Measurements from ENCODE around the gene TSBP1. TPM values are rescaled to one million over a fixed set of nuclear protein-coding genes. Genes with fewer than 3 reads are reported as not detected.

TSBP1 gene, protein sequence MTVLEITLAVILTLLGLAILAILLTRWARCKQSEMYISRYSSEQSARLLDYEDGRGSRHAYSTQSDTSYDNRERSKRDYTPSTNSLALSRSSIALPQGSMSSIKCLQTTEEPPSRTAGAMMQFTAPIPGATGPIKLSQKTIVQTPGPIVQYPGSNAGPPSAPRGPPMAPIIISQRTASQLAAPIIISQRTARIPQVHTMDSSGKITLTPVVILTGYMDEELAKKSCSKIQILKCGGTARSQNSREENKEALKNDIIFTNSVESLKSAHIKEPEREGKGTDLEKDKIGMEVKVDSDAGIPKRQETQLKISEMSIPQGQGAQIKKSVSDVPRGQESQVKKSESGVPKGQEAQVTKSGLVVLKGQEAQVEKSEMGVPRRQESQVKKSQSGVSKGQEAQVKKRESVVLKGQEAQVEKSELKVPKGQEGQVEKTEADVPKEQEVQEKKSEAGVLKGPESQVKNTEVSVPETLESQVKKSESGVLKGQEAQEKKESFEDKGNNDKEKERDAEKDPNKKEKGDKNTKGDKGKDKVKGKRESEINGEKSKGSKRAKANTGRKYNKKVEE
- not detected in 2 replicates for total RNA-seq

DNA sequence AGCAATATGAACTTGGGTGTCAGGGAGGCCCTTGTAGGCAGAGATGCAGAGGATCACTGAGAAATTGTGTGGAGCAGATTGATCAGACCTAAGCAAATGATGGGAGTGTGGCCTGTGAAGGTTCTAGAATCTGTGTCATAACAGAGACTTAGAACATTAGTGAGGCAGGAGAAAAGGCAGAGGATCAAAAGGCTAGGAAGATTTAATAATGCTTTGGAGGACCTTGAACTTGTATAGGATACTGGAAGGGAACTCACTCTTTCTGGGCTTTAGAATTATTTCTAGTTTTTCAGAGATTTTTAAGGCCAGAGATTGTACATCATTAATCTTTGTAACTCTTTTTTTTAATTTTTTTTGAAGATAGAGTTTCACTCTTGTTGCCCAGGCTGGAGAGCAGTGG lies at the start of gene TSBP1:
Gene TSBP1 (minus strand): TSS at position 101 of the 400 bp plus-strand sequence. CDS start 197 bp downstream, outside the sequence.
- Mint-ChIP-seq H3K27ac (no peak within 1 kb of the TSS), H3K9me3 (no peaks in the 10 kb centered on the region), H3K36me3 (ENCODE audit: low read depth) (no peaks in the 10 kb centered on the region), H3K4me1 (ENCODE audit: low read depth) (peaks cover 6% of the 10 kb centered on the region), H3K4me3 (no peak within 1 kb of the TSS), H3K27me3 (ENCODE audit: insufficient read depth) (peaks cover 39% of the 10 kb centered on the region)
- intact Hi-C loops (cut with micrococcal nuclease), result loop anchor here (10.0 kb wide), 1 partner anchor 117 kb away; no protein-coding TSS in a partner anchor
- DNase-seq (ENCODE audit: low spot score), result no peak

- peaks cover 12% of the 10 kb centered on the region for H3K4me1 Mint-ChIP-seq (ENCODE audit: low read depth)
- no peaks in the 10 kb centered on the region for H3K36me3 Mint-ChIP-seq (ENCODE audit: low read depth)
- no peaks in the 10 kb centered on the region for H3K9me3 Mint-ChIP-seq
- no peak overlapping the region for H3K4me3 Mint-ChIP-seq
- no peak for DNase-seq (ENCODE audit: low spot score)
- no peak overlapping the region for H3K27ac Mint-ChIP-seq
- intact Hi-C loops (cut with micrococcal nuclease), result no loop called here
- H3K27me3 Mint-ChIP-seq (ENCODE audit: insufficient read depth), result peaks cover 53% of the 10 kb centered on the region
Measured at GRCh38 chr6:32416036-32416435, 44.3 kb upstream of the TSBP1 start.

DNA sequence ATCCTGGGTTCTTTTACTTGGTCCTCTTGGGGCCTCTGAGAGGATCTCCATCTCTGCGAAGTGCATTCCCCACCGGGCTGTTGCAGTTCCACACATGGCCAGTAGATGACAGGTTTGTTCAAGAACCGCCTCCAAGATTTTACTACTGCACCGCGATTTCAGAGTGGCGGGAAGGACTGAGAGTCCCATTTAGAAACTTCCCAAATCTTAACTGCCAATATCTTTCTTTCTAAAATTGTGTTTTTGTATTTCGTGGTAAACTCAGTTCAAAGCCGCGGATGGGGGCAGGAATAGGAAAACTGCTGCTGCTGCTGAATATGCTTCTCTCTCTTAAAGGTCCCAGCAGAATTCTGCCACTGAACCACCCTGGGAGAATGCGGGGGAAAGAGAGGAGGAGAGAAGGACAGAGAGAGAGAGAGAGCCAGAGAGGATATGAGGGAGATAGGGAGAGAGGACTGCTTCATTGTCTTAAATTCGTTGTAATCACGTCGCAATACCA lies 43.9 kb upstream of the TSBP1 start:
- Mint-ChIP-seq H3K27ac (no peak overlapping the region), H3K4me1 (ENCODE audit: low read depth) (peaks cover 12% of the 10 kb centered on the region), H3K4me3 (no peak overlapping the region), H3K27me3 (ENCODE audit: insufficient read depth) (peaks cover 51% of the 10 kb centered on the region), H3K36me3 (ENCODE audit: low read depth) (no peaks in the 10 kb centered on the region), H3K9me3 (no peaks in the 10 kb centered on the region)
- peak; percentile 56 for DNase-seq (ENCODE audit: low spot score)
- intact Hi-C loops (cut with micrococcal nuclease), result loop anchor here (1.0 to 2.0 kb wide), 2 partner anchors 277 to 382 kb away; no protein-coding TSS in a partner anchor

GRCh38 chr6:32413427-32414047 lies 41.8 kb upstream of the TSBP1 start:
- Mint-ChIP-seq H3K36me3 (ENCODE audit: low read depth) (no peaks in the 10 kb centered on the region), H3K27me3 (ENCODE audit: insufficient read depth) (peaks cover 46% of the 10 kb centered on the region), H3K27ac (no peak overlapping the region), H3K4me3 (no peak overlapping the region), H3K4me1 (ENCODE audit: low read depth) (peaks cover 12% of the 10 kb centered on the region), H3K9me3 (no peaks in the 10 kb centered on the region)
- DNase-seq (ENCODE audit: low spot score), result peak; percentile 67
- intact Hi-C loops (cut with micrococcal nuclease), result loop anchor here (1.0 to 2.0 kb wide), 5 partner anchors 169 to 455 kb away; no protein-coding TSS in a partner anchor

DNA sequence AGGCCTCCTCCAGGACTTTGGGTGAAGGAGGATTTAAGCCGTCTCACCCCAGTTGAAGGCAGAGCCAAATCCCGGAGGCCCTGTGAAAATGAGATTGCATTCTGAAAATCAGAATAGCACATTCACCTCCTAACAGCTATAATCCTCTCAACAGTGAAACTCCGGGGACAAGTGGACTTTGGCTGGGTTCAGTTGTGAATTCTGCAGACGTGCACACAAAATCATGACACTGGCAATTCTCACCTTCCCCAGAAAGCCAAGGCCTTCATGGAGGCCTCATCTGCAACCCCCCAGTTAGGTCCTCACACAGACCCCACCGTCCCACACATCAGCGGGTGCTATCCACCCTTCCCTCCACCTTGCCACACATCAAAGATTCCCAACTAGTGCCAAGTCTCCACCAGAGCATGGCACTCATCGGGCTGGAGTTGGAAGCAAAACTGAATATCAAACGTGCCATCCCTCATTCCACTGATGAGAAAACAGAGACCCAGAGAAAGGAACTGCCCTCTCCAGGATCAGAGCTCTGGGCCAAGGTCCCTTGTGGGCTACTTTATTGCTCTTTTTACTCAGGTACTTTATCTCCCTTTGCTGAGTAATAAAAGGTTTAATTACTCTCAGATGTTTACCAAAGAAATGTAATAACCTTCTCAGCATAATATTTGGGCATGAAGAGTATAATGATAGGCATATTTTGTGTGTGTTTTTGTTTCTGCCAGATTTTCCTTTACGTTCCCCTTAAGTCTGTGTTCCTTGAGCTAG lies 40.0 kb upstream of the TSBP1 start:
- intact Hi-C loops (cut with micrococcal nuclease), result loop anchor here (2.0 kb wide), 1 partner anchor 167 kb away; no protein-coding TSS in a partner anchor
- no peaks in the 10 kb centered on the region for H3K36me3 Mint-ChIP-seq (ENCODE audit: low read depth)

DNA sequence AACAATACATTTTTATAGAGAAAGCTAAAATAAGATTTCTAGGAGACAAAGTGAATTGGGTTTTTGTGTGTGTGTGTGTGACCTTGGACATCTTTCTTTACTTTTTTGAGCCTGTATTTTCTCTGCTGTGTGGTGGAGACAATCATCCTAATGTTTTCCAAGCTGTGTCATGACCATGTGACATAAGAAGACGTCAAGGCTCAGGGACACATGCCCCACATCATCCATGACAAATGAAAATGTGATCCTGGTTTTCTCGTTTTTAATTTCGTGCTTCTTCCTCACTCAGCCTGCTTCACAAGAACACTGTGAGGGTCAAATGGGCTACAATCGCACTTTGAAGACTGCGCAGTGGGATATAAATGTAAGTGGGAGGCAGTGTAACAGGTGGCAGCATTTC lies 39.2 kb upstream of the TSBP1 start:
- Mint-ChIP-seq H3K27me3 (ENCODE audit: insufficient read depth) (peaks cover 42% of the 10 kb centered on the region), H3K9me3 (no peaks in the 10 kb centered on the region), H3K4me3 (no peak overlapping the region), H3K4me1 (ENCODE audit: low read depth) (peaks cover 12% of the 10 kb centered on the region), H3K27ac (no peak overlapping the region), H3K36me3 (ENCODE audit: low read depth) (no peaks in the 10 kb centered on the region)
- no peak for DNase-seq (ENCODE audit: low spot score)
- intact Hi-C loops (cut with micrococcal nuclease), result no loop called here

More for the DNA sequence above, 40.0 kb upstream of the TSBP1 start:
- DNase-seq (ENCODE audit: low spot score), result no peak
- Mint-ChIP-seq H3K27ac (no peak overlapping the region), H3K4me1 (ENCODE audit: low read depth) (peaks cover 12% of the 10 kb centered on the region), H3K27me3 (ENCODE audit: insufficient read depth) (peaks cover 48% of the 10 kb centered on the region), H3K4me3 (no peak overlapping the region), H3K9me3 (no peaks in the 10 kb centered on the region)

- Mint-ChIP-seq H3K36me3 (ENCODE audit: low read depth) (no peaks in the 10 kb centered on the region), H3K4me3 (no peak within 1 kb of the TSS), H3K9me3 (no peaks in the 10 kb centered on the region), H3K4me1 (ENCODE audit: low read depth) (no peaks in the 10 kb centered on the region), H3K27ac (no peak within 1 kb of the TSS), H3K27me3 (ENCODE audit: insufficient read depth) (peaks cover 23% of the 10 kb centered on the region)
- DNase-seq (ENCODE audit: low spot score), result no peak
- intact Hi-C loops (cut with micrococcal nuclease), result no loop called here
Measured at GRCh38 chr6:32406857-32407256, 35.2 kb upstream of the TSBP1 start, which contains the start of gene BTNL2. BTNL2 (minus strand) TSS chr6:32407181; CDS start chr6:32407123, 58 bp downstream.

GRCh38 chr6:32406197-32406596 lies 34.5 kb upstream of the TSBP1 start:
- H3K9me3 Mint-ChIP-seq, result no peaks in the 10 kb centered on the region
- H3K36me3 Mint-ChIP-seq (ENCODE audit: low read depth), result no peaks in the 10 kb centered on the region
- no peak overlapping the region for H3K27ac Mint-ChIP-seq
- intact Hi-C loops (cut with micrococcal nuclease), result no loop called here
- H3K4me3 Mint-ChIP-seq, result no peak overlapping the region
- no peaks in the 10 kb centered on the region for H3K4me1 Mint-ChIP-seq (ENCODE audit: low read depth)
- H3K27me3 Mint-ChIP-seq (ENCODE audit: insufficient read depth), result peaks cover 26% of the 10 kb centered on the region
- DNase-seq (ENCODE audit: low spot score), result no peak

- intact Hi-C loops (cut with micrococcal nuclease), result no loop called here
- no peaks in the 10 kb centered on the region for H3K4me1 Mint-ChIP-seq (ENCODE audit: low read depth)
Measured at GRCh38 chr6:32405656-32406055, 34.0 kb upstream of the TSBP1 start.

GRCh38 chr6:32402812-32403211 lies 31.1 kb upstream of the TSBP1 start:
- intact Hi-C loops (cut with micrococcal nuclease), result no loop called here
- no peak for DNase-seq (ENCODE audit: low spot score)
- peaks cover 20% of the 10 kb centered on the region for H3K27me3 Mint-ChIP-seq (ENCODE audit: insufficient read depth)
- H3K27ac Mint-ChIP-seq, result no peak overlapping the region
- H3K4me1 Mint-ChIP-seq (ENCODE audit: low read depth), result no peaks in the 10 kb centered on the region
- H3K4me3 Mint-ChIP-seq, result no peak overlapping the region
- no peaks in the 10 kb centered on the region for H3K36me3 Mint-ChIP-seq (ENCODE audit: low read depth)
- H3K9me3 Mint-ChIP-seq, result no peaks in the 10 kb centered on the region

More at GRCh38 chr6:32405656-32406055, 34.0 kb upstream of the TSBP1 start:
- peaks cover 24% of the 10 kb centered on the region for H3K27me3 Mint-ChIP-seq (ENCODE audit: insufficient read depth)
- DNase-seq (ENCODE audit: low spot score), result no peak
- H3K27ac Mint-ChIP-seq, result no peak overlapping the region
- H3K4me3 Mint-ChIP-seq, result no peak overlapping the region
- H3K36me3 Mint-ChIP-seq (ENCODE audit: low read depth), result no peaks in the 10 kb centered on the region
- no peaks in the 10 kb centered on the region for H3K9me3 Mint-ChIP-seq

DNA sequence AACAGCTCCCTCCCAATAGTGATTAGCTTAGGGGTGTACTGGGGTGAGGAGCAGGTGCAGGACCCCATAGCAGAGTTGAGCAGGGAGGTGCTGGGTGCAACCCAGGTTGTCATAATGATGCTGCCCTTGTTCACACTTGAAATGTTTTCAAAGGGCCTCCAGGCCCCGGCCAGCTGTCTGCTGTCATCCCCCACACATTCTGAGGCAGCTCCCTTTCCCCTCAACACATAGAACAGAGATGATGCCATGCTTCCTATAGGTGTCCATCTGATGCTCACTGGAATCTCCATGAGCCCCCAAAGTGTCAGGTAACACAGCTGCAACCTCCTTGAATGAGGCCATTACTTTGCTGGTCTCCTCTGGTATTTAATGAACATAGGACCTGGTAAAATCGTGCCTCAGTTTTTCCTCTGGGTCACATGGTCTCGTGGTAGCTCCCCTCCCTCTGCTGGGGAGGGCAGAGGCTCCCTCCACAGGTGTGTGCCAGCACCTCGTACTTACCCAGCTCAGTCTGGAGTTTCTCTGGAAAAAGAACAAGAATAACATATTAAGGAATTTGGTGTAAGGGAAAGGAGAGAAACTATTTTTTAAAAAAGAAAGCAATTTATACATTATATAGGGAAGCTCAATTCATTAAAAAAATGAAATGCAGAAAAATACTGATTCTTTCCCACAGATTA lies 29.7 kb upstream of the TSBP1 start:
- no peaks in the 10 kb centered on the region for H3K9me3 Mint-ChIP-seq
- no peaks in the 10 kb centered on the region for H3K36me3 Mint-ChIP-seq (ENCODE audit: low read depth)
- H3K4me1 Mint-ChIP-seq (ENCODE audit: low read depth), result no peaks in the 10 kb centered on the region
- intact Hi-C loops (cut with micrococcal nuclease), result no loop called here
- DNase-seq (ENCODE audit: low spot score), result no peak
- H3K27ac Mint-ChIP-seq, result no peak overlapping the region
- no peak overlapping the region for H3K4me3 Mint-ChIP-seq
- peaks cover 18% of the 10 kb centered on the region for H3K27me3 Mint-ChIP-seq (ENCODE audit: insufficient read depth)
